Activated T-helper 1 cell treated with anti-CD3 and anti-CD28 coated beads, Interleukin-12 subunit alpha, Interleukin-12 subunit beta, Interleukin-2, Interleukin-4 antibody, amounts not matched to agents 30 ng/mL and 10 ng/mL and 1 ng/mL, durations not matched to agents 14 hours and 24 hours and 36 hours (primary cell): ENCODE measurements around the gene SLC4A7. TPM values are rescaled to one million over a fixed set of nuclear protein-coding genes. Genes with fewer than 3 reads are reported as not detected.
"Not testable (repeated sequence)": the region's sequence is repeated elsewhere in the genome, so short reads cannot be mapped to it uniquely, and the experiment has no call there.

Source experiments
- DNase-seq: peaks from one replicate; pipeline ENCODE4 v3.0.0; 2021; ENCODE audit warnings: low spot score
- H3K27ac Mint-ChIP-seq: one replicate; pipeline ENCODE4 v1.8.0; 2021; ENCODE audit warnings: mild to moderate bottlenecking, mixed read lengths
- H3K27me3 Mint-ChIP-seq: one replicate; pipeline ENCODE4 v1.8.0; 2022; ENCODE audit warnings: mild to moderate bottlenecking, moderate library complexity, mixed read lengths; ENCODE audit not compliant: insufficient read depth
- H3K36me3 Mint-ChIP-seq: one replicate; pipeline ENCODE4 v1.8.0; 2021; ENCODE audit warnings: low read depth, mixed read lengths
- H3K4me1 Mint-ChIP-seq: one replicate; pipeline ENCODE4 v1.8.0; 2021; ENCODE audit warnings: low read depth, mixed read lengths
- H3K4me3 Mint-ChIP-seq: one replicate; pipeline ENCODE4 v1.8.0; 2021; ENCODE audit warnings: mild to moderate bottlenecking, moderate library complexity, mixed read lengths
- H3K9me3 Mint-ChIP-seq: one replicate; pipeline ENCODE4 v1.8.0; 2021; ENCODE audit warnings: mixed read lengths
- intact Hi-C: fragments of 100-400 bp; cut with micrococcal nuclease; formaldehyde crosslinking; loops from one replicate; pipeline ENCODE4 v1.15.1; 2024
- total RNA-seq: library from RNA; stranded (reverse); gene quantifications from 2 replicates; pipeline ENCODE4 v1.2.3, GENCODE V29; 2022

SLC4A7 gene
- total RNA-seq, 1 donor from 2014 or later = 65.5 TPM

DNA sequence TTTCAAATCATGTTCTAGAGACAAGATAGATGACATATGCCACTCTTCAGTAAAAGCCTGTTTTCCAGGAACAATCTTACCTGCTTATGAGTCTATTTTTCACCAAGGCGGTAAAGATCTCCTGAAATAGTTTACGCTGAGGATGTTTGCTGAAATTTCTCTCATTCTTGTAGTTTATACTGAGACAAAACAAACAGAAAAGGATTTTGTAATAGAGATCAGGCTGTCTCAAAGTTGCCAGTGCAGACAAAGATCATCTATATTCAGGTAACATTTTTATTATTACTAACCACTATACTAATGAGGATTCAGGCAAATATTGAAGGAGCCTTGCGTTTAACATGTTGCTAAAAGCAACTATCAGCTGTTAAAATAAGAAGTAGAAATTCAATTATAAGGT lies 140.0 kb downstream of the SLC4A7 start:
- no peak overlapping the region for H3K4me3 Mint-ChIP-seq
- DNase-seq = no peak
- H3K27ac Mint-ChIP-seq = no peak overlapping the region
- no peaks in the 10 kb centered on the region for H3K9me3 Mint-ChIP-seq
- no peaks in the 10 kb centered on the region for H3K4me1 Mint-ChIP-seq
- intact Hi-C loops = no loop called here
- no peaks in the 10 kb centered on the region for H3K36me3 Mint-ChIP-seq
- H3K27me3 Mint-ChIP-seq = peaks cover 2% of the 10 kb centered on the region

DNA sequence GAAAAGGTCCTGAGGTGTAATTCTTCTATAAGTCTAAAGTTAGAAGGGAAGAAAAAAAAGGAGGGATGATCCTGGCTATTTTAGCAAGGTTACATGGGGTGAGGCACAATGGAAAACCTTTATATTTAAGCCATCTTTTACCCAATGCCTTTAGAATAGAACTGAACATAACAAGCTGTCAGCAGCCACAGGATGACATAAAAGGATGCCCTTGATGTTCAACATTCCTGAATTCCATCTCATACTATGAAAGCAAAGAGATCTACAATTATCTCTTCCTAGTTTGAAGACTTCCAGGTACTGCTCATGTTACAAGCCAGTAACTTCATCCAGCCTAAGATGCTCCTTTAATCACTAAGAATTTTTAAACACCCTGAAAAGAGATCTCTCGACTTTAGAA lies 141.9 kb downstream of the SLC4A7 start:
- Mint-ChIP-seq H3K36me3 (no peaks in the 10 kb centered on the region), H3K27ac (no peak overlapping the region), H3K9me3 (no peaks in the 10 kb centered on the region), H3K4me1 (no peaks in the 10 kb centered on the region), H3K27me3 (peaks cover 3% of the 10 kb centered on the region), H3K4me3 (no peak overlapping the region)
- intact Hi-C loops = no loop called here
- DNase-seq = no peak

DNA sequence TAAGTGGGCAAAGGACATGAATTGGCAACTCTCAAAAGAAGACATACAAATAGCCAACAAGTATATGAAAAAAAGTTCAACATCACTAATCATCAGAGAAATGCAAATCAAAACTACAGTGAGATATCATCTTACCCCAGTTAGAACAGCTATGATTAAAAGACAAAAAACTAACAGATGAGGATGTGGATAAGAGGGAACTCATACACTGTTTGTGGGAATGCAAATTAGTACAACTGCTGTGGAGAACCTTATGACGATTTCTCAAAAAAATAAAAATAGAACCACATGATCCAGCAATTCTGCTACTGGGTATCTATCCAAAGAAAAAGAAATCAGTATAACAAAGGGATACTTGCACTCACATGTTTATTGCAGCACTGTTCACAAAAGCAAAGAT lies 143.7 kb downstream of the SLC4A7 start:
- DNase-seq = no peak
- Mint-ChIP-seq H3K4me1 (no peaks in the 10 kb centered on the region), H3K4me3 (no peak overlapping the region), H3K27me3 (peaks cover 5% of the 10 kb centered on the region), H3K9me3 (no peaks in the 10 kb centered on the region), H3K27ac (no peak overlapping the region), H3K36me3 (no peaks in the 10 kb centered on the region)
- intact Hi-C loops = no loop called here

DNA sequence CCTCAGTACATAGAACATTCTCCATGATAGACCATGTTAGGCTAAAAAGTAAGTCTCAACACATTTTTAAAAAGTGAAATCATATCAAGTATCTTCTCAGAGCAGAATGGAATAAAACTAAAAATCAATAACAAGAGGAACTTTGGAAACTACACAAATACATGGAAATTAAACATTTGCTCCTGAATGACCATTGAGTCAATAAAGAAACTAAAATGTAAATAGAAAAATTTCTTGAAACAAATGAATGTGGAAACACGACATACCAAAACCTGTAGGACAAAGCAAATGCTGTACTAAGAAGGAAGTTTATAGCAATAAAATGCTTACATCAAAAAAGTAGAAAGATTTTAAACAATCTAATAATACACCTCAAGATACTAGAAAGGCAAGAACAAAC lies 148.6 kb downstream of the SLC4A7 start:
- intact Hi-C loops = no loop called here
- H3K4me1 Mint-ChIP-seq = no peaks in the 10 kb centered on the region
- no peak overlapping the region for H3K27ac Mint-ChIP-seq
- H3K4me3 Mint-ChIP-seq = no peak overlapping the region
- DNase-seq = no peak
- H3K36me3 Mint-ChIP-seq = no peaks in the 10 kb centered on the region
- peaks cover 5% of the 10 kb centered on the region for H3K27me3 Mint-ChIP-seq
- H3K9me3 Mint-ChIP-seq = no peaks in the 10 kb centered on the region

DNA sequence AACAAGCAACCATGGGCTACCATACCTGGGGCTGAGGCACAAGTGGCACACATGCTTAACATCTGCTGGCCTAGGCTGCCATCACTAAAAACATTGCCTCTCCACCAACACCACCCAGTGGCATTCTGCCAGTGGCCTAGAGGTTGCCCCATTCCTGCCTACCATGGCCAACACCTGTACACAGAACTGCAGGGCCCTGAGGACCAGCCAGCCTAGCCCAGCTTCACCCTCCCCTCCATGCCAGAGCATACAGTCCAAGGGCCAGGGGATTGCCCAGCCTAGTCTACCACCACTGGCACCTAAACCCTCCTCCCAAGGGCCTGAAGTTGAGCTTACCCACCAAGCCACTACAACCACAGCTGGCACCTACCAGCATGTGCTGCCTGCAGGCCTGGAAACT lies 150.3 kb downstream of the SLC4A7 start:
- intact Hi-C loops = no loop called here
- H3K4me3 Mint-ChIP-seq = no peak overlapping the region
- H3K36me3 Mint-ChIP-seq = no peaks in the 10 kb centered on the region
- DNase-seq = no peak
- H3K9me3 Mint-ChIP-seq = no peaks in the 10 kb centered on the region
- no peak overlapping the region for H3K27ac Mint-ChIP-seq
- no peaks in the 10 kb centered on the region for H3K4me1 Mint-ChIP-seq
- H3K27me3 Mint-ChIP-seq = peaks cover 5% of the 10 kb centered on the region

GRCh38 chr3:27328982-27329762 lies 155.0 kb downstream of the SLC4A7 start:
- H3K36me3 Mint-ChIP-seq, intact Hi-C loops, DNase-seq: not testable (repeated sequence)

DNA sequence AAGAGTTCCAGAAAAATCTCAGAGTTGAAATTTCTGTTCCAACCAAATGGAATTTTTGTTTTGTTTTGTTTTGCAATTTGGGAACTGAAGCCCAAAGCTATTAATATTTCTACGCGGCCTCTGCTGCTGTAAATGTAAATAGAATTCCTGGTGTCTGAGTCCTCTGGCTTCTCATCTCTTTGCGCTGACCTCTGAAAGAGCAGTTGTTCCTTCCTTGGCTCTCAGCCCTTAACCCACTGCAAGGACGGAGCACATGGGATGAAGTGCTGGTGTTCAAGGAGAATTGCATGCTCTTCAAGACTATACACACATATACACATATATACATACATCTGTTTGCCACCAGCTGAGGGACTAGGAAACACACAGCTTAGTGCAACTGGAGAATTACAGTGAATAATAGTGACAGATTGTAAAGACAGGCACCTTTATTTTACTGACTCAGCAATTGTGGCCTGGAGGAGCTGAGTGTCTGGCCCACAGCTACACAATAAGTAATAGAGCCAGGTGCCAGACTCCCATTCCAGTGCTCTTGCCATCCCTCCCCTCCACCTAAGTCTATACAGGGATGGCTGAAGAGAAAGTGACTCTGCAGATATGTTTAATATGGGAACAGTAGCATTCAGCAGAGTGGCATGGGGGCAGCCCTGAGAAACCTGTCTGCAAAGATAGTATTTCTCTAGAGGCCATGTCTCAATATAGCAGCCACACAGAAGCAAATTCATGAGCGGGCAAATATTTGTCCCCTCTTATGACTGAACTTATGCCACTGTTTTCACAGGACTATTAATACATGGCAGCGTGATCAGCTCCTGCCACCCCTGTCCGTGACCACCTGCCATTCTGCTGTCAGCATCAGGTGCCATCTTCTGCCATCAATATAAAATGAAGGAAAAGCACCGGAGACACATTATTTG lies 157.3 kb downstream of the SLC4A7 start:
- H3K36me3 Mint-ChIP-seq = no peaks in the 10 kb centered on the region
- no peaks in the 10 kb centered on the region for H3K4me1 Mint-ChIP-seq
- no peaks in the 10 kb centered on the region for H3K9me3 Mint-ChIP-seq
- no peaks in the 10 kb centered on the region for H3K27me3 Mint-ChIP-seq
- H3K27ac Mint-ChIP-seq = no peak overlapping the region
- H3K4me3 Mint-ChIP-seq = no peak overlapping the region
- no peak for DNase-seq
- intact Hi-C loops = no loop called here

More at GRCh38 chr3:27328982-27329762, 155.0 kb downstream of the SLC4A7 start:
- H3K9me3 Mint-ChIP-seq, H3K4me1 Mint-ChIP-seq, H3K27me3 Mint-ChIP-seq, H3K27ac Mint-ChIP-seq, H3K4me3 Mint-ChIP-seq: not testable (repeated sequence)

DNA sequence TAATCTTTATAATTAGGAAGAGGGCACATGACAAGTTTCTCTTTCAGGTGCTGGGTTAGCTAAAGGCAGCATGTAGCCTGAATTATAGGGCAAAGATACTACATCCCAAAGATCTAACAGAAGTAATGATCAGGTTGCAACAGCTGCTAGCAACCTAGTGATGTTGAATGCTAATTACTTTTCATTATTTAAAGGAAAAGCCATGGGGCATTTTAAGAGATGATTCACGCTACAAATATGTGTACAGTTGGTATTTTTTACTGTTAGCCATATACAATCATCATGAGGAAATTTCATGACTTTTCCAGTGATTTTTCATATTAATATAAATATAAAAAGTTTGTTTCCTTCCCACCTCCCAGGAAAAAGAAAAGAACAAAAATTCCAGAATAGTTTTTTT lies 158.0 kb downstream of the SLC4A7 start:
- DNase-seq = no peak
- Mint-ChIP-seq H3K4me1 (no peaks in the 10 kb centered on the region), H3K4me3 (no peak overlapping the region), H3K36me3 (no peaks in the 10 kb centered on the region), H3K9me3 (no peaks in the 10 kb centered on the region), H3K27ac (no peak overlapping the region), H3K27me3 (no peaks in the 10 kb centered on the region)
- intact Hi-C loops = no loop called here

GRCh38 chr3:27325419-27325818 lies 158.8 kb downstream of the SLC4A7 start:
- no peak for DNase-seq

DNA sequence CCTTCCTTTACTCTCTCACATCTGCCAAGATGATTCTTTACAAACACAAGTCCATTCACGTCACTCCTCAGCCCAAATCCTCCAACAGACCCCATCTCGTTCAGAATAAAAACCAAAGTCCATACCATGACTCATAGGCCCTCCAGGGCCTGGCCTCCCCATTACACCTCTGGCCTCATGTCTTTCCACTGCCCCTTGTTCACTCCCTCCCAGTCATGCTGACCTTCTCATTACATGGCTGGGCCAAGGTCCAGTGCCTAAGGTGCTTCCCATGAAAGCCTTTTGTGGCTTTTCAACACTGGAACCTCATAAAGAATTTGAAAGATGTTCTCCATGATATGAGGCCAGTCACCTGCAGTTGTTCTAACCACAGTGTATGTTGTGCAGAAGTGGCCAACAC lies 159.5 kb downstream of the SLC4A7 start:
- H3K9me3 Mint-ChIP-seq = no peaks in the 10 kb centered on the region
- no peak for DNase-seq
- no peak overlapping the region for H3K4me3 Mint-ChIP-seq
- H3K4me1 Mint-ChIP-seq = no peaks in the 10 kb centered on the region
- H3K36me3 Mint-ChIP-seq = no peaks in the 10 kb centered on the region
- intact Hi-C loops = no loop called here
- no peaks in the 10 kb centered on the region for H3K27me3 Mint-ChIP-seq
- no peak overlapping the region for H3K27ac Mint-ChIP-seq

More at GRCh38 chr3:27325419-27325818, 158.8 kb downstream of the SLC4A7 start:
- H3K27ac Mint-ChIP-seq = no peak overlapping the region
- no peaks in the 10 kb centered on the region for H3K27me3 Mint-ChIP-seq
- H3K4me1 Mint-ChIP-seq = no peaks in the 10 kb centered on the region
- H3K9me3 Mint-ChIP-seq = no peaks in the 10 kb centered on the region
- intact Hi-C loops = no loop called here
- no peak overlapping the region for H3K4me3 Mint-ChIP-seq
- no peaks in the 10 kb centered on the region for H3K36me3 Mint-ChIP-seq

DNA sequence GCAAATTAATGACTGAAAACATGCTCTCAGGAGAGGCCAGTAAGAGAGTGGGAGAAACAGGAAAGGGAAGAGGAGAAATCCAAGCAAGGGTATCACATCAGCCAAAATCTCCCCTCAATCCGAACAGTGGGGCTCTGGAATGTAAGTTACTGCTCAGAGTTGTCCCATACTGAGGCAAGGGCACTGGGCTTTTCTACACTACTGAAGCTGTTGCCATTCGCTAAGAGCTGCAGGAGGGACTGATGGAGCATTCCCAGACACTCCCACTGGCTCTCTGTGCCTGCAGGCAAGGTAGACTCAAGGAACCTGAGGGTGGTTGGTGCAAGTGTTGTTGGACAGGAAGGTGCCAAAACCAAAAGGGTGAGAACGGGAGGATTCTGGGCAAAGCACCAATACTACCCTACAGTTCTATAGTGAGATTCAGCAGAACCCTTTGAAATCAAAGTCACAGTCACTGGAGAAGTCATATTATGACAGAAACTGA lies 161.1 kb downstream of the SLC4A7 start:
- no peaks in the 10 kb centered on the region for H3K4me1 Mint-ChIP-seq
- H3K27ac Mint-ChIP-seq = no peak overlapping the region
- intact Hi-C loops = no loop called here
- H3K4me3 Mint-ChIP-seq = no peak overlapping the region
- H3K36me3 Mint-ChIP-seq = no peaks in the 10 kb centered on the region
- H3K27me3 Mint-ChIP-seq = no peaks in the 10 kb centered on the region
- H3K9me3 Mint-ChIP-seq = no peaks in the 10 kb centered on the region
- no peak for DNase-seq
